ENCODE data around the gene GYPB. TPM values are rescaled to one million over a fixed set of nuclear protein-coding genes. Genes with fewer than 3 reads are reported as not detected.
"Not testable (repeated sequence)": the region's sequence is repeated elsewhere in the genome, so short reads cannot be mapped to it uniquely, and the experiment has no call there.

The GYPB gene
- not detected for total RNA-seq

GRCh38 chr4:144019277-144019676 is at the start of gene GYPB:
GYPB (minus strand) TSS chr4:144019380; CDS start chr4:144019287, 93 bp downstream.
- H3K27ac Mint-ChIP-seq; CTCF ChIA-PET; H3K9me3 Mint-ChIP-seq; H3K4me1 Mint-ChIP-seq (ENCODE audit: low read depth); H3K27me3 Mint-ChIP-seq; DNase-seq; H3K4me3 Mint-ChIP-seq; H3K36me3 Mint-ChIP-seq; intact Hi-C loops (cut with micrococcal nuclease); POLR2A ChIA-PET: not testable (repeated sequence)

- POLR2A ChIA-PET; H3K36me3 Mint-ChIP-seq; intact Hi-C loops (cut with micrococcal nuclease); H3K27me3 Mint-ChIP-seq; H3K4me3 Mint-ChIP-seq; H3K27ac Mint-ChIP-seq; H3K4me1 Mint-ChIP-seq (ENCODE audit: low read depth); CTCF ChIA-PET; DNase-seq: not testable (repeated sequence)
- H3K9me3 Mint-ChIP-seq = peaks cover 18% of the 10 kb centered on the region
These were observed 42.4 kb upstream of the GYPB start for GRCh38 chr4:144061556-144061955.

GRCh38 chr4:144060234-144060859 is 41.2 kb upstream of the GYPB start:
- POLR2A ChIA-PET; DNase-seq; CTCF ChIA-PET; intact Hi-C loops (cut with micrococcal nuclease); H3K4me1 Mint-ChIP-seq (ENCODE audit: low read depth); H3K27ac Mint-ChIP-seq; H3K27me3 Mint-ChIP-seq; H3K36me3 Mint-ChIP-seq; H3K4me3 Mint-ChIP-seq: not testable (repeated sequence)
- H3K9me3 Mint-ChIP-seq = peaks cover 18% of the 10 kb centered on the region

GRCh38 chr4:144056800-144057199 is 37.6 kb upstream of the GYPB start:
- Mint-ChIP-seq H3K27ac (no peak overlapping the region), H3K27me3 (no peaks in the 10 kb centered on the region), H3K4me1 (ENCODE audit: low read depth) (no peaks in the 10 kb centered on the region), H3K4me3 (no peak overlapping the region), H3K36me3 (peaks cover 2% of the 10 kb centered on the region), H3K9me3 (peaks cover 12% of the 10 kb centered on the region)
- intact Hi-C loops (cut with micrococcal nuclease) = no loop called here
- CTCF ChIA-PET = no interaction called here
- DNase-seq = no peak
- POLR2A ChIA-PET = no interaction called here

GRCh38 chr4:144055336-144055735 is 36.2 kb upstream of the GYPB start:
- DNase-seq; POLR2A ChIA-PET; H3K27ac Mint-ChIP-seq; CTCF ChIA-PET; H3K9me3 Mint-ChIP-seq; H3K27me3 Mint-ChIP-seq; intact Hi-C loops (cut with micrococcal nuclease); H3K4me1 Mint-ChIP-seq (ENCODE audit: low read depth); H3K4me3 Mint-ChIP-seq; H3K36me3 Mint-ChIP-seq: not testable (repeated sequence)

- H3K27me3 Mint-ChIP-seq; DNase-seq; CTCF ChIA-PET; H3K4me3 Mint-ChIP-seq; H3K36me3 Mint-ChIP-seq; H3K4me1 Mint-ChIP-seq (ENCODE audit: low read depth); intact Hi-C loops (cut with micrococcal nuclease); H3K9me3 Mint-ChIP-seq; POLR2A ChIA-PET; H3K27ac Mint-ChIP-seq: not testable (repeated sequence)
These were observed 32.3 kb upstream of the GYPB start for GRCh38 chr4:144051494-144051893.

GRCh38 chr4:144050631-144051030 is 31.5 kb upstream of the GYPB start:
- H3K27ac Mint-ChIP-seq; H3K36me3 Mint-ChIP-seq; POLR2A ChIA-PET; DNase-seq; H3K4me1 Mint-ChIP-seq (ENCODE audit: low read depth); H3K4me3 Mint-ChIP-seq; CTCF ChIA-PET; H3K9me3 Mint-ChIP-seq; intact Hi-C loops (cut with micrococcal nuclease); H3K27me3 Mint-ChIP-seq: not testable (repeated sequence)

GRCh38 chr4:144049495-144050424 is 30.6 kb upstream of the GYPB start:
- H3K27ac Mint-ChIP-seq; H3K4me1 Mint-ChIP-seq (ENCODE audit: low read depth); H3K36me3 Mint-ChIP-seq; H3K27me3 Mint-ChIP-seq; intact Hi-C loops (cut with micrococcal nuclease); H3K4me3 Mint-ChIP-seq; CTCF ChIA-PET; POLR2A ChIA-PET; H3K9me3 Mint-ChIP-seq; DNase-seq: not testable (repeated sequence)

GRCh38 chr4:144044936-144045335 is 25.8 kb upstream of the GYPB start:
- POLR2A ChIA-PET; H3K36me3 Mint-ChIP-seq; H3K4me1 Mint-ChIP-seq (ENCODE audit: low read depth); H3K9me3 Mint-ChIP-seq; H3K27ac Mint-ChIP-seq; H3K4me3 Mint-ChIP-seq; DNase-seq; intact Hi-C loops (cut with micrococcal nuclease); CTCF ChIA-PET; H3K27me3 Mint-ChIP-seq: not testable (repeated sequence)

- POLR2A ChIA-PET; H3K36me3 Mint-ChIP-seq; H3K4me1 Mint-ChIP-seq (ENCODE audit: low read depth); H3K4me3 Mint-ChIP-seq; DNase-seq; H3K9me3 Mint-ChIP-seq; H3K27ac Mint-ChIP-seq; intact Hi-C loops (cut with micrococcal nuclease); CTCF ChIA-PET; H3K27me3 Mint-ChIP-seq: not testable (repeated sequence)
These were observed 13.4 kb upstream of the GYPB start for GRCh38 chr4:144032580-144032979.

GRCh38 chr4:144031875-144032274 is 12.7 kb upstream of the GYPB start:
- H3K4me3 Mint-ChIP-seq; POLR2A ChIA-PET; CTCF ChIA-PET; intact Hi-C loops (cut with micrococcal nuclease); H3K27ac Mint-ChIP-seq; H3K27me3 Mint-ChIP-seq; H3K36me3 Mint-ChIP-seq; H3K9me3 Mint-ChIP-seq; H3K4me1 Mint-ChIP-seq (ENCODE audit: low read depth); DNase-seq: not testable (repeated sequence)

GRCh38 chr4:144031369-144031768 is 12.2 kb upstream of the GYPB start:
- H3K9me3 Mint-ChIP-seq; H3K4me1 Mint-ChIP-seq (ENCODE audit: low read depth); DNase-seq; intact Hi-C loops (cut with micrococcal nuclease); H3K27me3 Mint-ChIP-seq; POLR2A ChIA-PET; H3K36me3 Mint-ChIP-seq; H3K4me3 Mint-ChIP-seq; CTCF ChIA-PET; H3K27ac Mint-ChIP-seq: not testable (repeated sequence)

- H3K27me3 Mint-ChIP-seq, CTCF ChIA-PET: not testable (repeated sequence)
These were observed 11.5 kb upstream of the GYPB start for GRCh38 chr4:144030708-144031107.

More at GRCh38 chr4:144030708-144031107, 11.5 kb upstream of the GYPB start:
- H3K4me3 Mint-ChIP-seq; H3K9me3 Mint-ChIP-seq; POLR2A ChIA-PET; H3K4me1 Mint-ChIP-seq (ENCODE audit: low read depth); H3K27ac Mint-ChIP-seq; DNase-seq; H3K36me3 Mint-ChIP-seq; intact Hi-C loops (cut with micrococcal nuclease): not testable (repeated sequence)

Measured in activated CD4-positive, alpha-beta memory T cell treated with anti-CD3 and anti-CD28 coated beads for 36 hours (primary cell).